WTC11 (cell line): ENCODE data around the gene BPTF.

Experiments used
- JAZF1 ChIP-seq: fragments of 250-450 bp; sonication (Bioruptor Pico); IDR thresholded peaks from 2 replicates; pipeline ENCODE4 v1.9.0; 2021; ENCODE audit warnings: moderate library complexity, mild to moderate bottlenecking, inconsistent platforms
- ZNF232 ChIP-seq: sonication (generic); formaldehyde crosslinking; IDR thresholded peaks from 2 replicates; pipeline ENCODE4 v1.8.0; 2022; ENCODE audit warnings: mild to moderate bottlenecking, missing genetic modification reagents
- ZNF396 ChIP-seq: fragments of 250-450 bp; sonication (Bioruptor Pico); IDR thresholded peaks from 2 replicates; pipeline ENCODE4 v1.8.0; 2021; ENCODE audit warnings: mild to moderate bottlenecking, moderate library complexity, borderline replicate concordance
- TF ChIP-seq, protein P1 (sequence below): fragments of 200-600 bp; IDR thresholded peaks from 2 replicates; pipeline ENCODE4 v1.8.0; 2022; ENCODE audit warnings: antibody characterized with exemption
- TF ChIP-seq, protein P2 (sequence below): fragments of 250-450 bp; sonication (Bioruptor Pico); IDR thresholded peaks from 2 replicates; pipeline ENCODE4 v1.9.0; 2021; ENCODE audit warnings: mild to moderate bottlenecking
- TF ChIP-seq, protein P3 (sequence below): sonication (generic); formaldehyde crosslinking; IDR thresholded peaks from 2 replicates; pipeline ENCODE4 v1.8.1; 2023; ENCODE audit warnings: mild to moderate bottlenecking, missing genetic modification reagents
- TF ChIP-seq, protein P4 (sequence below): sonication (generic); formaldehyde crosslinking; IDR thresholded peaks from 2 replicates; pipeline ENCODE4 v1.8.1; 2022; ENCODE audit warnings: low read depth, missing genetic modification reagents, borderline replicate concordance

DNA sequence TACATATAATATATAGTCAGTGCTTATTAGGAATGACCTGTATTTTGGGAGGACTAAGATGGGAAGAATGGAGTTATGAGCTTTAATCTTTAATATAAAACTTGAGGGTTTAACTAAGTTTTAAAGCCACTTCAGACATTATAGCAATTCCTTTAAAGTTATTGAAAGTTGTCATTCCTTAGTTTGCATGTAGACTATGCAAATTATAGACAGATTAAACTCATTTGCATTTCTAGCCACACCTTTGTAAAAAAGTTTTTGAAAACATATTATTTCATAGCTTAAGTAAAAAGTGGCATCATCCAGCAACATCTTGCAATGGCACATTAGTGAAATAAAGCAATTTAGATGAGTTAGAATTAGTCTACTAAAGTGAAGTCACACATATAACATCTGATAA, 121.2 kb downstream of the BPTF start:
- TF ChIP-seq, protein P1, sequence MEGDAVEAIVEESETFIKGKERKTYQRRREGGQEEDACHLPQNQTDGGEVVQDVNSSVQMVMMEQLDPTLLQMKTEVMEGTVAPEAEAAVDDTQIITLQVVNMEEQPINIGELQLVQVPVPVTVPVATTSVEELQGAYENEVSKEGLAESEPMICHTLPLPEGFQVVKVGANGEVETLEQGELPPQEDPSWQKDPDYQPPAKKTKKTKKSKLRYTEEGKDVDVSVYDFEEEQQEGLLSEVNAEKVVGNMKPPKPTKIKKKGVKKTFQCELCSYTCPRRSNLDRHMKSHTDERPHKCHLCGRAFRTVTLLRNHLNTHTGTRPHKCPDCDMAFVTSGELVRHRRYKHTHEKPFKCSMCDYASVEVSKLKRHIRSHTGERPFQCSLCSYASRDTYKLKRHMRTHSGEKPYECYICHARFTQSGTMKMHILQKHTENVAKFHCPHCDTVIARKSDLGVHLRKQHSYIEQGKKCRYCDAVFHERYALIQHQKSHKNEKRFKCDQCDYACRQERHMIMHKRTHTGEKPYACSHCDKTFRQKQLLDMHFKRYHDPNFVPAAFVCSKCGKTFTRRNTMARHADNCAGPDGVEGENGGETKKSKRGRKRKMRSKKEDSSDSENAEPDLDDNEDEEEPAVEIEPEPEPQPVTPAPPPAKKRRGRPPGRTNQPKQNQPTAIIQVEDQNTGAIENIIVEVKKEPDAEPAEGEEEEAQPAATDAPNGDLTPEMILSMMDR = no peak
- TF ChIP-seq ZNF232 (no peak), JAZF1 (CRISPR knock-in tag) (no peak), ZNF396 (CRISPR knock-in tag) (no peak)
- TF ChIP-seq, protein P2, sequence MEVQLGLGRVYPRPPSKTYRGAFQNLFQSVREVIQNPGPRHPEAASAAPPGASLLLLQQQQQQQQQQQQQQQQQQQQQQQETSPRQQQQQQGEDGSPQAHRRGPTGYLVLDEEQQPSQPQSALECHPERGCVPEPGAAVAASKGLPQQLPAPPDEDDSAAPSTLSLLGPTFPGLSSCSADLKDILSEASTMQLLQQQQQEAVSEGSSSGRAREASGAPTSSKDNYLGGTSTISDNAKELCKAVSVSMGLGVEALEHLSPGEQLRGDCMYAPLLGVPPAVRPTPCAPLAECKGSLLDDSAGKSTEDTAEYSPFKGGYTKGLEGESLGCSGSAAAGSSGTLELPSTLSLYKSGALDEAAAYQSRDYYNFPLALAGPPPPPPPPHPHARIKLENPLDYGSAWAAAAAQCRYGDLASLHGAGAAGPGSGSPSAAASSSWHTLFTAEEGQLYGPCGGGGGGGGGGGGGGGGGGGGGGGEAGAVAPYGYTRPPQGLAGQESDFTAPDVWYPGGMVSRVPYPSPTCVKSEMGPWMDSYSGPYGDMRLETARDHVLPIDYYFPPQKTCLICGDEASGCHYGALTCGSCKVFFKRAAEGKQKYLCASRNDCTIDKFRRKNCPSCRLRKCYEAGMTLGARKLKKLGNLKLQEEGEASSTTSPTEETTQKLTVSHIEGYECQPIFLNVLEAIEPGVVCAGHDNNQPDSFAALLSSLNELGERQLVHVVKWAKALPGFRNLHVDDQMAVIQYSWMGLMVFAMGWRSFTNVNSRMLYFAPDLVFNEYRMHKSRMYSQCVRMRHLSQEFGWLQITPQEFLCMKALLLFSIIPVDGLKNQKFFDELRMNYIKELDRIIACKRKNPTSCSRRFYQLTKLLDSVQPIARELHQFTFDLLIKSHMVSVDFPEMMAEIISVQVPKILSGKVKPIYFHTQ = no peak
- TF ChIP-seq, protein P3, sequence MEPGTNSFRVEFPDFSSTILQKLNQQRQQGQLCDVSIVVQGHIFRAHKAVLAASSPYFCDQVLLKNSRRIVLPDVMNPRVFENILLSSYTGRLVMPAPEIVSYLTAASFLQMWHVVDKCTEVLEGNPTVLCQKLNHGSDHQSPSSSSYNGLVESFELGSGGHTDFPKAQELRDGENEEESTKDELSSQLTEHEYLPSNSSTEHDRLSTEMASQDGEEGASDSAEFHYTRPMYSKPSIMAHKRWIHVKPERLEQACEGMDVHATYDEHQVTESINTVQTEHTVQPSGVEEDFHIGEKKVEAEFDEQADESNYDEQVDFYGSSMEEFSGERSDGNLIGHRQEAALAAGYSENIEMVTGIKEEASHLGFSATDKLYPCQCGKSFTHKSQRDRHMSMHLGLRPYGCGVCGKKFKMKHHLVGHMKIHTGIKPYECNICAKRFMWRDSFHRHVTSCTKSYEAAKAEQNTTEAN (CRISPR knock-in tag) = no peak
- TF ChIP-seq, protein P4, sequence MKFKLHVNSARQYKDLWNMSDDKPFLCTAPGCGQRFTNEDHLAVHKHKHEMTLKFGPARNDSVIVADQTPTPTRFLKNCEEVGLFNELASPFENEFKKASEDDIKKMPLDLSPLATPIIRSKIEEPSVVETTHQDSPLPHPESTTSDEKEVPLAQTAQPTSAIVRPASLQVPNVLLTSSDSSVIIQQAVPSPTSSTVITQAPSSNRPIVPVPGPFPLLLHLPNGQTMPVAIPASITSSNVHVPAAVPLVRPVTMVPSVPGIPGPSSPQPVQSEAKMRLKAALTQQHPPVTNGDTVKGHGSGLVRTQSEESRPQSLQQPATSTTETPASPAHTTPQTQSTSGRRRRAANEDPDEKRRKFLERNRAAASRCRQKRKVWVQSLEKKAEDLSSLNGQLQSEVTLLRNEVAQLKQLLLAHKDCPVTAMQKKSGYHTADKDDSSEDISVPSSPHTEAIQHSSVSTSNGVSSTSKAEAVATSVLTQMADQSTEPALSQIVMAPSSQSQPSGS (CRISPR knock-in tag) = no peak
